ENCODE data around the gene PPP3CA.
A peak's percentile ranks its signal among the peaks of the same experiment; 100 is the strongest.

The PPP3CA gene

DNA sequence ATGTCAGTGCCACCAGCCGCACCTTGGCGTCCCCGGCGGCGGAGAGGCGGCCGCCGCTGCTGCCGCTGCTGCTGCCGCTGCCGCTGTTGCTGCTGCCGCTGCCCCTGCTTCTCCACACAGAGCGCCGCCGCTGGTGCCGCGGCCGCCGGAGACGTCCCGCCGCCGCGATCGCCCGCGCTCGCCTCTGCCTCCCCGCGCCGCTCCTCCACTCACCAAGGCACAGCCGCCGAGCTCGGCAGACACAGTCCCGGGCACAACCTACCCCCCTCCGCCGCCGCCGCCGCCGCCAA, at the start of gene PPP3CA:
TSS of gene PPP3CA (minus strand) at position 260 of the 290 bp plus-strand sequence.
- no peak for DNase-seq (ENCODE audit: low spot score)

DNA sequence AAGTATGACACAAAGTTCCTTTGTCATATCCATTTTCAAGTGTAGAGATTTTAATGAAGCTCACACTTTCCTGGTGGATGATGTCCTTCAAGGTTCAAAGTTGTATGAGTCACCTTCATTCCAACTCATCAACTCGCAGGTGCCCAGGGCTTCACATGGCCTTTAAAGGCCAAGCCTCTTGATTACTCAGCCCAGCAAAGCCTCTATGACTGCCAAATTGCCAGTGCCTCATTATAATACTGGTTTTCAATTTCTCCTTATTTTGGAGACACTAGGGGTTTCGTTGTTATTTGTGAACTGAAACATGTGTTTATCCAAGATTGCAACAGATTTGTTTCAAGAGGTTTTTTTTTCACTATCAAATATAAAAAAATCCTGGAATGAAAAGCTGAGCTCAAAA, 45.9 kb upstream of the PPP3CA start:
- DNase-seq (ENCODE audit: low spot score) = no peak

DNA sequence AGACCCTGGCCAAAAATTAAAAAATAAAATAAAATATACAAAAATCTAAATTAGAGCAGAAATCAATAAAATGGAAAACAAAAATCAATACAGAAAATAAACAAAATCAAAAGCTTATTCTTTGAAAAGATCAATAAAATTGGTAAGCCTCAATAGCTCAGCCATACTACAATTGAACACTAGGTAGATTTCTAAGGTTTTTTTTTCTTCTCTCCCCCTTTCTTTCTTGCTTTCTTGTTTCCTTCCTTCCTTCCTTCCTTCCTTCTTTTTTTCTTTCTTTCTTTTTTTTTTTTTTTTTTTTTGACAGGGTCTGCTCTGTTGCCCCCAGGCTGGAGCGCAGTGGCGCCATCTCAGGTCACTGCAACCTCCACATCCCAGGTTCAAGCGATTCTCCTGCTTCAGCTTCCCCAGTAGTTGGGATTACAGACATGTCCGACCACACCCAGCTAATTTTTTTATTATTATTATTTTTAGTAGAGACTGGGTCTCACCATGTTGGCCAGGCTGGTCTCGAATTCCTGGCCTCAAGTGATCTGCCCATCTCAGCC, 23.4 kb upstream of the PPP3CA start:
- no peak for DNase-seq (ENCODE audit: low spot score)

DNA sequence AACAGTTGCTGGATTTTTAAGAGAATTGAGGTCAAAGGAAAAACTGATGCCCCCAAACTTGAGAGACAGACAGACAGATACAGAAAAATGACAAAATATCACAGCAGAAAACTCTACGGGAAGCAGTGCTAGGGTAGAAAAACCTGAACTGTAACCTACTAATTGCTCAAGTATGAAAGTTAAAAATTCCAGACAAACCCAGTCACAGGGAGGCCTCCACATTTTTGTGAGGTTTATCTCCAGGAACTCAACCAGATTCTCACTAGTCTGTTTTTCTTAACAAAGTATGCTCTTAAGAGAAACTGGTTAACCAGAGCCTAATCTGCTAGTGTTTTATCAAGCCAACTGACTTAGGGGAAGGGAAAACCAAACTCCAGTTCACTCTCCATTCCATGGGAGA, 19.9 kb upstream of the PPP3CA start:
- DNase-seq (ENCODE audit: low spot score) = no peak

DNA sequence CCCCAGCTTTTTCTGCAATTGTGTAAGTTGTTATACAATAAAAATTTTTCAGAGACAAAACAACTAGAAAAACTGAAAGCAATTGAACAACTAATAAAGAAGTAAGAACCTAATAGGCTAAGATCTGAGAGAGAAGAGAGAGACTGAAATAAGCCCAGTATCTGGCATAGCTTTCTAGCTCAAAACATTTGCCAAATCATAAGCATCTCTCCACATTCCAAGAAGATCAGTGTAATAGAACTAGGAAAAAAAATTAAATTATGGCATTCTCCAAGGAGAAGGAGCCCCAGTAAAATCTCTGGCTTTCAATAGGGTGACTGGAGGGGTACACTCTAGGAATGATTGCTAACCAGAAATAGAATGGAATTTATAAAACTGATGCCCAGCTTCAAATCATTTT, 19.0 kb upstream of the PPP3CA start:
- no peak for DNase-seq (ENCODE audit: low spot score)

DNA sequence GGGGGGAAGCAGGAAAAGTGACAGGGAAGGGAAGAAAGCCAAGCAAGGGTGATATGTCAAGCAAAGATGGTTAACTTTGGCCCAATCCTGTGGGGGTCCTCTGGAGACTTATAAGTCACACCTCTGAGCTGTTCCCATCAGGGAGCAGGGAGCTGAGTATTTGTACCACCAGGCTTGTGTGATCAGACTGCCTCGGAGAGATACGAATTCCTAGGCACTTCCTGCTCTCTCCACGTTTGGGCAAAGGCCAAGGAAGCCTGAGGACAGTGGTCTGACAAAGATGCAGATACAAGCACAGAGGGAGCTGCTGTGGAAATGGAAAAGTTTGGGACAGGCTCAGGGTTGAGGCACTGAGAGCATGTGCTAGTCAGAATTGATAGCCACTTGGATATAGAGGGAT, 10.4 kb upstream of the PPP3CA start:
- DNase-seq (ENCODE audit: low spot score) = no peak

DNA sequence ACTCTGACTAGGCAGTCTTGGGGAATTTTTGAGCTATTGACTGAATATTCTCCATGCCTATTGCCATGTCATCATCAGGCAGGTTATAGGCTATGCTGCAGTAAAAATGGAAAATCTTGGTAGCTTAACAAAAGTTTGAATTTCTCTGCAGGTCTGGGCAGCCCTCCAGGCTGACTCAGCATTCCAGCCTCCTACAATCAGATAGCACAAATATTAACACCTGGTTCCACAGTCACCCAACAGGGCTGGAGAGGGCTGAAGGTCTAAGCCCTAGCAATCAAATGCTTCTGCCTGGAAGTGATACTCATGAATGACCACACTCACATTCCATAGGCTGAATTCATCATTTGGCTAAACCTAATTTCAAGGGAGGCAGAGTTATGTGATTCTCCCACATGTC, 9.6 kb upstream of the PPP3CA start:
- no peak for DNase-seq (ENCODE audit: low spot score)

DNA sequence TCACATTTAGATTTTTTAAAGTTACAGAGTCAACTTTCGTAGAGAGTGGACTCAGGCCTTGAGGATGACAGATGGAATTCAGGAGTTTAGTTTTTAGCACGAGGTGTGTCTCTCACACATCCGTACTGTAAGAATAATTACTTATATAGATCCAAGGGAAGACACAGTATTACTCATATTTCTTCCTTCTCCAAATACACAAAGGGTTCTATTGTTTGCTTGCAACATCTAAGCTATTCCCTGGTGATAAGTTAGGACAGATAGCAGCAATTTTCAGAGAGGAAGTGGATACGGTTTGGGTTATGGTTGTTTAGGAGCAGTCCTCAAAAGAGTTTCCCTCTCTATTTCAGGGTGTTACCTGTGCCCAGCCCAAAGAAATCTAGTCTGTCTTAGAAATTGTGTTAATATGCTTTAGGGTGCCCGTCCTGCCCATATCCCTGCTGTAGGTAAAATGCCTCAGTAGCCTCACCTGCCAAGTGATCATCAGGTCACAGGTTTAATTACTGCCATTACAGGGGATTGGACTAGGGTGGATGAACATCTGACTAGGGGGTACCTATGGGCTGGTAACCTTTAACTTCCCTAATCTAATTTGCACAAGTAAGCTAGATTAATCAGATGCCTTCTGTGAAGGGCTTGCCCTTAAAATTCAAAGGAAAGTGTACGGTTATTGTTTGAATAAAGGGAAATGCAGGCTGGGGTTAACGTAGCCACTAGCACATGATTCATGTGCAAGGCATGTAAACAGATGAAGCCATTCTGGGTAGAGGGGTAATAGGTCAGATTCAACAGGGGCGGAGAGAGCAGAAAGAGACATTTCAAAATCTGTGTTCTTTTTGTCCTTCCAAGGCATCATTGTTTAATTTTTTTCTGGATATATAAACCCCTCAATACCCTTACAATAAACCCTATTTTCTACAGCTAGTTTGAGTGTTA, 8.7 kb upstream of the PPP3CA start:
- DNase-seq (ENCODE audit: low spot score) = no peak

DNA sequence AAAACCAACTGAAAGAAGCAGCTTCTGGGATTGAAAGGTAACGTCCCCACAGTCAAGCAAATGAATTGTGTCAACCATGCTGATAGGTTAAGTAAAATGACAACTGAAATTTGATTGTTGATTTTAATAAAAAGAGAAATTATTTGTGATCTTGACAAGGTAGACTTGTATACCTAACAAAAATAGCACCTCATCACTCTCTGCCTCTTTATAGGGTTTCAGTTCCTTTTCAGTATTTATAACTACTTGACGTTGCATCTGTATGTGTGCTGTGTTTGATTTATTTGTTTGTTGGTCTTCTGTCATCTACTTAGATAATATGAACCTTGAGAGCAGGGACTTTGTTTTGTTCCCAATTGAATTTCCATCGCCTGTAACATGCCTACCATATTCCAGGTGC, 7.9 kb upstream of the PPP3CA start:
- no peak for DNase-seq (ENCODE audit: low spot score)

DNA sequence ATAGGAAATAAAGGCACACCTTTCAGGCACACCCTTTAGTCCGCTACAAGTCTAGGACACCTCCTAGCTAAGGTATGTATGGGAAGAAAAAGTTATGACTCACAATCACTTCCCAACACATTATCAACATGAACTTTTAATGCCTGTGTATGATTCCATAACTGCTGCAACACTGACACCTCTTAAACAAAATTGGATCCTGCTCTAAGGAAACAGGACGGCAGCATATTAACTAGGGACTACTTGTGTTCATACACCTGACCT, 2.4 kb upstream of the PPP3CA start:
- DNase-seq (ENCODE audit: low spot score) = no peak

DNA sequence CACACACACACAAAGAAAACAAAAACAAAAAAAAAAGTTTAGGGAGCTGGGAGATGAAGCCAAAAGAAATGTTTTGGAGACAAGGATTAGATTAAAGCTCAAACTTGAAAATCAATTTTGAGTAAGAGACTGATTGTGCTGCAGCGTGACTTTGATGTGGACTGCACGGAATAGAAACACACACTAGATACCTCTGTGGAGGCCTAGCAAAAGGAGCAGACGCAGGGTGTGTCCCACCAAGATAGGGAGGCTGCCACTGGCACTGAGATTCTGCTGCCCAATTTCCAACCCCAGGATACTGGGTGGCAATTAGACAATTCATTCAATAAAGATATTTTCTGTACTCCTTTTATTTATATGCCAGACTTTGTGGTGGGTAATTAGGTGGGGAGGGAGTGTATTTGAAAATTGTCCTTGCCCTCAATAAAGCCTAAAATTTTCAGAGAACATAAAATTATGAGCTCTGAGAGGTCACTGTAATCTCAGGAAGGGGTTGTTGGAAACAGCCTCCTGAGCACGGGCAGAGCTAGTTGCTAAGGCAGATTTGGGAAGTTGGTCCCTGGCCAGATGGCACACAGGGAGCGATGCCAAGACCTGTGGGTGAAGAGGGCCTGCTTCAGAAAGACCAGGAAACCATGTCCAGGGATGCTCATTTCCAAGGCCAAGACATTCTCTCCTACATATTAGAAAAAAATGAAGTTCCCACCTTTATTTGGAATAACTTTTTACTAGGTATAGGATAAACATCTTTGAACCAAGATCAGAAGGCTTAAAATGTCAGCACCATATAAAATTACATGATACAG, 1.9 kb upstream of the PPP3CA start:
- DNase-seq (ENCODE audit: low spot score) = no peak

DNA sequence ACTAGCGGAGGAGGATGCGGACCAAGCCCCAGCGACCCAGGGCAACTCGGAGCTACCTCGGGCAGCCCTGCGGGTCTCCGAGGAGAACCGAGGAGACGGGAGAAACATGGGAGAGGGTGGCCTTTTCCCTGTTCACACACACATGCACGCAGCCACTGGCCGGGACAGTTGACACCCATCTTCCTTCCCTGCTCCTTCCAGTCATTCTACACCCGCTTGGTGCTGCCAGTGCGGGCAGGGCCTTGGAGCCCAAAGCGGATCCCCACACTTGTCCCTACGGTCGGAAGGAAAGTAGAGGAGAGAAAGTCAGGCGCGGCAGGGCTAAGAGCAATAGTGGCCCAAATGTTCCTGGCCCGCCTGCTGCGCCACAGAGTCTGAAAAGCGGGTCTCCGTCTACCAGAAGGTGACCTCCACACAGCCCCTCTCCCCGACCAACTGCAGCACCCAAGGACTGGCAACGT, 1.1 kb upstream of the PPP3CA start:
- DNase-seq (ENCODE audit: low spot score) = no peak

DNA sequence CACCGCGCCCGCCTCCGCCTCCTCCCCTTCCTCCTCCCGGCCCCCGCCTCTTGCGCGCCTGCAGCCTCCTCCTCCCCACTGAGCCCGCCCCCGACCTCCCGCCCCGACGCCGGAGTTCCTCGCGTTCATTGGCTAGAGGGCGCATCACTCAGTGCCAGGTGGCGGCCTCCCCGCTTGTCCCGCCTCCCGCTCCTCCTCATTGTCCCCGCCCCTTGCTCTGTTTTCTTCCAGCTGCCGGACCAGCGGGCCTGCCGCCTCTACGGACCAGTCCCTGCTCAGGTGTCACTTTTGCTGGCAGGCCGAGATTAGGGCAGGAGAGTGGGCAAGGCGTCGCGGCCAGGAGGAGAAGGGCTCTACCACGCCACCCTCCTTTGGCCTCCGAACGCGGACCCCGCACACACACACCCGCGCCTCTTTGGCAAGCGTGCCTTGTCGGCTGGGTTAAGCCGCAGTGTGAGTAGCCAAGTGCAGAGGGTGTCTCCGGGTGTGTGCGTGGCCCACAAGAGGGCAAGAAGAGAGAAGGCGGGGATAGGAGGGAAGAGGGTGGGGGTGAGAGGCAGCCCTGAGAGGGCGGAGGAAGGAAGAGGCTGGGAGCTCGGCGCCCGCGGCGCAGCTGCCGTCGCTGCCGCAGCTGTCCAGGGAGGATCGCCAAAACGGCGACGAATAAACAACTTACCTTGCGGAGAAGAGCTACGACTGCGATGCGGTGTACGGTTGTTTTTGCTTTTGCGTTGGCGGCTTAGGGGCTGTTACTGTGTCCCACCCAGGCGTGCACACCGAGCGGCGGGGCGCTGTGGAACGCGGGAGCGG, 436 bp upstream of the PPP3CA start:
- peak; percentile 99 for DNase-seq (ENCODE audit: low spot score)

DNA sequence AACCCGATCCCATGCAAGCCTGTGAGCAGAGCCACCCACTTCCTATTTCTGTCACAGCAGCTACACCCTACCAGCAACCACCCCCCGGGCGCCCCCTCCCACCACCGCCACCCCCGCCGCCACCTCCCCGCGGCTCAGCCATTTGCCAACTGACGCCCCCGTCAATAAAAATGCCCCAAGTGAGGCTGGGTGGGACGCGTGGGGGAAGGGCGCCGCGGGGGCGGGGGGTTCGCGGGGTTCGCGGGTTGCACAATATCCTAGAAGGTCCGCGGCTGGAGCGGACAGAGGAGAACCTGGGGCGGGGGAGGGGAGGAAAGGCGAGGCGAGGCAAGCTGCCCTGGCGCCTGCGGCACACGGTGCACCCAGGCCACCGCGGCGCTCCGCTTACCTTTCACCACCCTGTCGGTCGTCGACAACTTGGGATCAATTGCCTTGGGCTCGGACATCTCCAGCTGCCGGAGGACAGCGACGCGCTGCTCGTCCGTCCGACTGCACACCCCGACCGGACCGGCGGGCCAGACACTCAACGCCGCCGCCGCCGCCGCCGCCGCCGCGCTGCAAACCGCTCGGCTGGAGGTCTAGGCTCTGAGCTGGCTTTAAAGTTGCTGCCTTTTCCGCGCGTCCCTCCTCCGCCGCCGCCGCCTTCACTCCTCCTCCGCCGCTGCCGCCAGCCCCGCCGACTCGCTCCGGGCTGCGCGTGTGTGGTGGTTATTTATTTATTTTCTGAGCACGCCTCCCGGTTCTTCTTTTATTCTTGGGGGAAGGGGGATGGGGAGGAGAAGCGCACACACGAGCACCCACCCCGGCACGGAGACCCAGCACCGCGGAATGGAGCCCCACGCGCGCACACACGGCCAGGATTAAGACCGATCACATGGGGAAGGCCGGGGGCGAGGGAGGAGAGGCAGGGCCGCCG, 717 bp downstream of the PPP3CA start:
- DNase-seq (ENCODE audit: low spot score) = peak; percentile 30

DNA sequence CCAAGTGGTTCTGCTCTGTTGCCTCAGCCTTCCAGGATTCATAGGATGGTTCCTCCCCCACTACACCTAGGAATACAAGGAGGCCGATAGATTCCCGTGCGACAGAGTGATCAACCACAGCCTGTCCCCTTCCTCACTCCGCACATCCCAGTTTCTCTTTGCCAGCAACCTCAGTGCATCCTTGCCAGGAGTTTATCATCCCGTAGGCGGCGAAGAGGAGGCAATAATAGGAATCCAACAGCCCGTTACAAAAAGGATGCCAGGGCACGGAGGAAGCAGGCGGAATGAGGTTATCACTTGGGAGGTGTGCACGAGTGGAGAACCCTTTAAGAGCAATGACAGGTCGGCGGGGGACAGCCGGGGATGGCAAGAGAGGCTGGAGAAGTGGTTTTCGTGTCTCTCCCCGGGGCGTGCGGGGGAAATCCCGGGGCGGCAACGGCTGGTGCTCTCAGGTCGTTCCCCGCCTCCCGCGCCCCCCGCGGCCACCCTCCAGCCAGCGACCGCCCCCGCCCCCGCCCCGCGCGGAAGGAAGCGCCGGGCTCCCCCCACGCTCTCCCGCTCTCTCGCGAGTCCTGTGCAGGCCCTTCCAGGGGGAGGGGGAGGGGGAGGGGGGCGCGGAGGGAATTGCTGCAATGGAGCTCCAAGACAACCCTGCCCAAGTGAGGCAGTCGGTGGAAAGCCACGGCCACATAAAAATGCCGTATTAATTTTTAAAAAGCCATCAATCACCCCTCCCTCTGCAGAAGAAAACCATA, 1.6 kb downstream of the PPP3CA start:
- DNase-seq (ENCODE audit: low spot score) = peak; percentile 36

DNA sequence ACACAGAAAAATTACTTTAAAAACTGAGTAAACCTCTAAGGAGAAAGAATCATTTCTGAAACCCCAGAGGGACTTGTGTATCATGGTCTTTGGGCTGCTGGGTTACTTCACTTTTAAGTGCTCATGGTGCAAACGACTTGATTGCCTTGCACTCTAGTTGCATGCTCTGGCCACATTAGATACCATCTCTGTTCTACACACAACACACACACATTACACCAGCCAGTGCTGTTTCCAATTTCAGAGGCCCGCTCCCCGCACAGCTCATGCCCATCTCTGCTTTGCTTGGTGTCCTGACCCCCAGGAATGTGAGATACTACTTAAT, 2.1 kb downstream of the PPP3CA start:
- peak; percentile 40 for DNase-seq (ENCODE audit: low spot score)

DNA sequence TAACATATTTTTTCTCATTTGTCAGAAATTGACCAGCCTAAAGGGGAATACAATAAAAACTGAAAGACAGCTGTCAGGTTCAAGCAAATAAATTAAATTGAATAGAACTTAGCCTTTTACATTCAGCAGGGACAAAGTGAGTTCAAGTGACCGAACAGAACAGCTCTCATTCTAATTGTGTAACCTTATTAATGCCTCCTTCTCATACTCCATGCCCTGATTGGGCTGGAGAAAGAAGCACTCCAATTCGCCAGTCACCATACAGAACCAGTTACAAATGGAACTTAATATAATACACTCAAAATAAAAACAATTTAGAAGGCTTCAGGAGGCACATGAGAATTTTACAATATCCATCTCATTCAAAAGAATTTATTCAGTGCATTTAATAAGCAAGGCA, 8.0 kb downstream of the PPP3CA start:
- no peak for DNase-seq (ENCODE audit: low spot score)

DNA sequence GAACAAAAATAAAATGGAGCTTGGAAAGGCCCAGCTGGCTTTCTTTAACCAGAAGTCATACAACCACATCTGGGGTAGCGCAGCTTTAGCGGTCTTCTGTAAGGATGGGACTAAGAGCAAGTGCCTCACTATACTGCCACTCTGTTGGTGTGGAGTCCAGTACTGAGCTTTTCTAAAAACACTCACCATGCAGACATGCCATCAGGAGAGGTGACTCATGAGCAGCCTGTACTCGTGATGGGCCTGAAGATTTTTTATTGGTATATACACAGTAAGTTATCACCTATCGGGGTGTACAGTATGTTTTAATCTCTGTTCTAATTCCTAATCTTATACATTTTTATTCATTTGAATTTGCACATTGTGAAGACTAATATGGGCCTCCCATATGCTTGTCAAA, 9.6 kb downstream of the PPP3CA start:
- DNase-seq (ENCODE audit: low spot score) = no peak

DNA sequence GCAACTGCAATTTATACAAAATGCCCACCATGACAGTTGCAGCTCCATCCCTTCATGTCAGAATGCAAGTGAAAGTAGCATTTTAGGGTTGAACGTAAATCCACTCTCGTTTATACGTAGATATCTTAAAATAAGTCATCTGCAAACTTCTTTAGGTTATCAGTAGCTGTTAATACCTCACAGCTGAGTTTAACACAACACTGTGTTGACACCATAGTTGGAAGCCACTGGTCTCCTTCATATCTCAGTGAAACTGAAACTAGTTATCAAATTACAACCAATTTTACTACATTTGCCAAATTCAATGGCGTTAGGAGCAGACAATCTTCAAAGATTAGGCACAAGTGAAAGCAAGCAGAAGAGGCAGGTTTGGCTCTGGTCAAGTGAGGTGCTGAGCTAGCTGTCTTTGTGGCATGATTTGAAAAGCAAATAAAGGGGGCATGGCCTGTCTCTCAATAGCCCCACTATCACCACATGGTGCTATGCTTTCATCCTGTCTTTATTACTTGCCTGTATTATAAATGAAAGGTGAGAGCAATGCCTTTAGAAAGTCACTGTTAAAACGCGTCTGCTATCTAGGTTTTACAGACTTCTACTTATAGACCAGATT, 12.3 kb downstream of the PPP3CA start:
- peak; percentile 42 for DNase-seq (ENCODE audit: low spot score)

DNA sequence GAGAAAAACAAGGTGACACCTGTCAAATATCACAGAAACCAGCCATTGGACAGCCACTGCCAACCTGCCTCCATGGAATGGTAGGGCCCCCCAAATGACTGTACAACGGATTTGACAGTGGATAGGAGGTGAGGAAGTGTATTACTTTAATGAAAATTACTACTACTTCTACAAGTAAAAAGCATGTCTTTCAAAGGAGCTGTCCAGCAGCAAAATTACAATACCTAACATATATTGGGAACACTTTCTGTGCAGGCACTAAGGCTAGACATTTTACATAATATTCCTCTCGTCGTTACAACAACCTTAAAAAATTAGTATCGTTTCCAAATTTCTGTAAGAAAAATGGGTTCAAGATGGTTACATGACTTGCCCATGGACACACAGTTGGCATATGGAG, 14.9 kb downstream of the PPP3CA start:
- DNase-seq (ENCODE audit: low spot score) = no peak
